HG03457 (cell line): ENCODE results near the gene PPP1R12C.
"Not testable (repeated sequence)": the region's sequence is repeated elsewhere in the genome, so short reads cannot be mapped to it uniquely, and the experiment has no call there.

Experiments used
- ATAC-seq: cut with Tn5 transposase; IDR thresholded peaks from one replicate; pipeline ENCODE4 v1.9.1; 2021; ENCODE audit warnings: moderate number of reproducible peaks; ENCODE audit not compliant: unreplicated experiment

The PPP1R12C gene

DNA sequence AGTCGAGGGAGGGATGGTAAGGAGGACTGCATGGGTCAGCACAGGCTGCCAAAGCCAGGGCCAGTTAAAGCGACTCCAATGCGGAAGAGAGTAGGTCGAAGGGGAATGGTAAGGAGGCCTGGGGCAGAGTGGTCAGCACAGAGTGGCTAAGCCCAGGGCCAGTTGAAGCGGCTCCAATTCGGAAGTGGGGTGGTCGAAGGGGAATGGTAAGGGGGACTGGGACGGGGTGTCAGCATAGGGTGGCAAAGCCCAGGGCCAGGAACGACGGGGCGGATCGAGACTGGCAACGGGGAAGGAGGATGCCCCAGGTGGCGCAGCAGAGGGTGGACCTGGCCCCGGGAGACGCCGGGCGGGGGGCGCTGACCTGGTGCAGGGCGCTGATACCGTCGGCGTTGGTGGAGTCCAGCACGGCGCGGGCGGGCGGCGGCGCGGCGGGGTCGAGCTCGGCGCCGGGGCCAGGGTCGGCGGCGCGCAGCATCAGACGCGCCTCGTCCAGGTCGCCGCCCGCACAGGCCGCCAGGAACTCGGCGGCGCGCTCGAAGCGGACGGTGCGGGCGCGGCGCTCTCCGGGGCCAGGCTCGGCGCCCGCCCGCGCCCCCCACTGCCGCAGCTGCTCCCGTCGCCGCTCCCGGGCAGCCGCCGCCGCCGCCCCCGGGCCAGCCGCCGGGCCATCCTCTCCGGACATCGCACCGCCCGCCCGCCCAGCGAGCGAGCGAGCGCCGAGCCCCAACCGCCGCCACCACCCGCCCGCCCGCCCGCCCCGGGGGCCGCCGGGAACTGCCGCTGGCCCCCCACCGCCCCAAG lies at the start of gene PPP1R12C:
PPP1R12C (minus strand) TSS at position 779 of the 804 bp plus-strand sequence; CDS start at position 685, 94 bp downstream.
- ATAC-seq = no peak

DNA sequence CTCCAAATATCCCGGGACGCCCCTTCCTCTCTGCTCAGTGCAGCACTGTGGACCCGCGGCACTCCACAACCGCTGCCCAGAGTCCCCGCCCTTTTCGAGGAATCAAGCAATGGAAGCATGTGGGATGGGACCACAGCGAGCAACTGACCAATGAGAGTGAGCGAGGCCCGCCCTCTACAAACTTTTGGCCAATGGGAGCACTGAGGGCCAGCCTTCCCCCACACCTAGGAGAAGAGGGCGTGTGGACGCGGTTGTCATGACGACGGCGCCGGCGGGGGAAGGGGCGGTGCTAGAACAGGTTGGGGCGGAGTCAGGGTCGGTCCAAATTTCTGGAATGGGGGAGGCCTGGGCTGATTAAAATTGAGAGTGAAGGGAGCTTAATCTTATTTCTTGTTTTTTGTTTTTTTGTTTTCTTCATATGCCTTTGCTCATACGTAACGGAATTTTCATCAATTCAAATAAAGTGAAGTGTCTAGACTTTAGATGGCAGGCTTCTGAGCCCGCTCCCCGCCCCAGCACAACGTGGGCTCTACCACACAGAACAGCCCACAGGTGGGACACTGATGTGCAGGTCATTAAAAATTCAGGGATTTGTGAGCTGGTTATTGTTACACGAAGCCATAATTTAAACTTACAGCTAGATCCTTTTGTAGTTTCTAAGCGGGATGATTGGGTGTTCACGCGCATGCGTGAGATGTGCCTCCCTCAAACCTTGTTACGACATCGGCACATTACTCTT lies 49.3 kb upstream of the PPP1R12C start, which contains the start of gene DNAAF3:
DNAAF3 (minus strand) TSS at position 84 of the 739 bp plus-strand sequence. CDS start 200 bp downstream, outside the sequence.
- ATAC-seq = no peak

GRCh38 chr19:55165952-55166529 lies 48.6 kb upstream of the PPP1R12C start:
- ATAC-seq = no peak

DNA sequence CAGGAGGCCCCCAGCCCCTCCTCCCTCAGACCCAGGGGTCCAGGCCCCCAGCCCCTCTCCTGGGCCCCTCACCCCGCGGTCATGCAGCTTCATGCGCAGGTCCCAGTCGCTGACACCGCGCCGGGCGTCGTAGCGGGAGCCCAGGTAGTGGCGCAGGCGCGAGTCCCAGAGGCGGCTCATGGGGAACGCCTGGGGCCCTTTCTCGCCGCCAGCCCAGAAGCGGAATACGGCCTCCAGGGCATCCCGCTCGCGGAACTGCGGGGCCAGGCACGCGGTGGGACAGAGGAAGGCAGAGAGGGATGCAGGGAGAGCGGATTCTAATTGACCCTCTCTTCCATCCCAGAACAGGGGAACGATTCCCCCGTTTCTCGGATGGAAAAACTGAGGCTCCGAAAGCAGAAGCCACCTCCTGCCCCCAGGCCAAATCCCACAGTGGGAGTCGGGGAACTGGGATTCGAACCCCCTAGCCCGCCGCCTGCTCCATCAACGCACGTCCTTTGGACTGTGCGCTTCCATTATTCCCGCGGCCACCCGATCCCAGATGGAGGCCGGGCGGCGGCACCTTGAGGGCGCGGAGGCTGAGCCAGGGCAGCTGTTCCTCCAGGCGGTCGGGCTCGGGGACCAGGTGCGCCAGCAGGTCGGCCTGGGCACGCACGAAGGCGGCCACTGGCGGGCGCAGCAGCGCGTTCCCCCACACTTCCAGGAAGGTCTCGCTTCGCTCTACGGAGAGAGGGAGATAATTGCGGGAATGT lies 44.3 kb upstream of the PPP1R12C start:
- ATAC-seq = no peak

DNA sequence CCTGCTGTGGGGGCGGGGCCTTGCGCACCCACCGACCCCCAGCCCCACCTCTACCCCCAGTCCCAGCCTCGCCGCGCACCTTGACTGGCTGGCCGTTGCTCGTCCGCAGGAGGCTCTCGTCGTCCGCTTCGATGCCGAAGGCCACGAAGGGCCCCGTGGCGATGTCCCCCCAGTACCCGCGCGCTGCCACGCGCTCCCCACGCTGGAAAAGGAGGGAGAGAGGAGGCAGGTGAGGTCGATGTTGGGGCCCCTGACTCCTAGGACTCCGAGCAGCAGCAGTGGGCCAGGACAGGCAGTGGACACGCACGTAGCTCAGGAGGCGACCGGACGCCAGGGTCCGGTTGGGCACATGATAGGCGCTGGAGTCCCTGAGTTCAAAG lies 43.5 kb upstream of the PPP1R12C start:
- ATAC-seq = no peak

DNA sequence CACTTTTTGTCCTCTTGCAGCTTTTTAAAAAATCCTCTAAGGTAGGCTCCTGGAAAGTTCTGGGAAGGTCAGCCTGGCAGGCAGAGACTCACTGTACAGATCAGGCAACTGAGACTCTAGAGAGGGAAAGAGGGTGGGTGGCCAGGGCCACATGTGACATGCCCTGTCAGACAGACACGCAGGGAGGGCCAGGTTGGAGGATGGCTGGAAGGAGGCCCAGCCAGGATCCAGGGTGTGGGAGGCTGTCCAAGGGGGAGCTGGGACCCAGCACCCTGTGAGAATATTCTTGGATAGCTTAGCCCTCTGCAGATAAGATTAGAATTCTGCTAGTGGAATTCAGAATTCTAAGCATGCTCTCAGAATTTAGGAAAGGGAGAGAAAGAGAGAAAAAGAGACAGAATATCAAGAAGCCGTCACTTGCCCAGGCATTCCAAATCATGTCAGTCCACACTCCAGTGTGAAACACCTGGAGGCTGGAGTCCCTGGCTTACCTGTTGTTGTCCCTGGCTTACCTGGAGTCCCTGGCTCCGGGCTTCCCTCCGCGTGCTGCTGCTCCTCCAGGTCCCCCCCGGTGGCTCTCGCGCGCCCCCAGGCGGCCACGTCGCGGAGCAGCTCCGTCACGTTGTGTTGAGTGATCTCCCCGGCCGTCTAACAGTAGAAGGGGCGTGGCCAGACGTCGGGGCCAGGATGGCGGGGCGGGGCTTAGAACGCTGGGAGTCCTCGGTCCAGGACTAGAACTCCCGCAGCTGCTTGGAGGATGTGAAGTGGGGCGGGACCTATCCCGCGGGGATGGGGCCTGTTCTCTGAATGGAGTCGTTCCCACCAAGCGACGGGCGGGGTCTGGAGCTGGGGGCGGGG lies 42.9 kb upstream of the PPP1R12C start:
- no peak for ATAC-seq

GRCh38 chr19:55158848-55159749 lies 41.7 kb upstream of the PPP1R12C start:
- no peak for ATAC-seq

DNA sequence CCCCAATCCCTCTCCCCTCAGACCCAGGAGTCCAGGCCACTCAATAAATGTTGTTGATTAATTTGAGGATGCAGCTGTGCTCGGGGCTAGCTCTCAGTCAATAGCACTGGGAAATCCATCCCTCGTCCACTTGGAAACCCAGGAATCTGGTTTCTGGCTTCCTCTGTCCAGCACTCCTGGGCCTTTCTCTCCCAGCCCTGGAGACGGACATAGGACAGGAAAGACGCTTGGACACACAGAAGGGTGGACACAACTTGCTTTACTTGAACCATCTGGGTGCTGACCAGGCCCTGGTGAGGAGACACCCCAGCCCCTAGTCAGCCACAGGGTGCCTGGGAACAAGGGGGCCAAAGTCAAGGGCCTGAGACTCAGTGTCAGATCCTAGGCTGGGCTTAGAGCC lies 41.0 kb upstream of the PPP1R12C start:
- ATAC-seq = no peak

DNA sequence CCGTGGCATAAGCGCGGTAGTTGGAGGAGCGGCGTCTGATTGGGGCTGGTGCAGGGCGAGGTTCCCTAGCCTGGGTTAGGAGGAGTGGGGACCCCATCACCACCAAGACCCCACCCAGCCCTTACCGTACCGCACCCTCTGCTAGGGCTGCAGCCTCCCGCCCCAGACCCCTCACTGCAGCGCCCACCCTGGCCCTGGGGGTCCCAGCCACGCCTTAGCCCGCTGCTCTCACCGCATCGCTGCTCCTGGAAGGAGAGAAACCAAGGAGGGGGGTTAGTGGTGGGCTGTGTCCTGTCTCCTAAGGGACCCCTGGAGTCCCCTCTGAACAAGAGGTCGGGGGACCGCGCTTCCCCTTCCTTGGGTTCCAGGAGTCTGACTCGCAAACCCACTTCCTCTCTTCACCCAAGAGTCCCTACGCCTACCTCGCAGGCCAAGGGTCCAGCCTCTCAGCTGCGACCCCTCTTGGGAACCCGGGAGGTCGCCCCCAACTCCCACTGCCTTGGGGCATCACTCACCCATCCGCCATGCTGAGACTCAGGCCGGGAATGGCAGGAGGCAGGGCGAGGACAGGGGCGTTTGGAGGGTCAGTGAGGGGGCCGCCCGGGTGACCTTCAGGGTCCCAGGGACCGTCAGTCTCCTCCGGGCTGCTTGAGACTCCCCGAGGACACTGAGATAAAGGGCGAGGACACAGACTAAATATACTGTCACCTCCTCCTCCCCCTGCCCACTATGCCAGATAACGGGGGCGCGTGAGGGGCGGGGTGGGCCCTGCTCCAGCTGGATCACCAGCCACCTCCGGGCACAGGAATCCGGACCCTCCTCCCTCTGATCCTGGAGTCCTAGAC lies 39.8 kb upstream of the PPP1R12C start, which contains the start of gene TNNI3:
TNNI3 (minus strand) TSS at position 669 of the 845 bp plus-strand sequence; CDS start at position 526, 143 bp downstream.
- ATAC-seq = no peak

- ATAC-seq = no peak
Measured at GRCh38 chr19:55156202-55157063, 39.0 kb upstream of the PPP1R12C start.

DNA sequence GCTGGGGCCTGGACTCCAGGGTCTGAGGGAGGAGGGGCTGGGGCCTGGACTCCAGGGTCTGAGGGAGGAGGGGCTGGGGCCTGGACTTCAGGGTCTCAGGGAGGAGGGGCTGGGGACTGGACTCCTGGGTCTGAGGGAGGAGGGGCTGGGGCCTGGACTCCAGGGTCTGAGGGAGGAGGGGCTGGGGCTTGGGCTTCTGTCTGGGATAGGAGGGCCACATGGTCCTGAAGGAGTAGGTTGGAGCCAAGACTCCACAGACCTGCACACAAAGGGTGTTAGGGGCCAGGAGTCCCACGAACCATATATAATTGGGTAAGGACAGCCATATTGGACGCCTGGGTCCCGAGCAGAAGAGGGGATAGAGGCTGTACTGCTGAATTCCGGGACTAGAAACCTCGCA lies 38.3 kb upstream of the PPP1R12C start:
- not testable (repeated sequence) for ATAC-seq

- ATAC-seq = no peak
Measured at GRCh38 chr19:55153652-55154264, 36.3 kb upstream of the PPP1R12C start.

DNA sequence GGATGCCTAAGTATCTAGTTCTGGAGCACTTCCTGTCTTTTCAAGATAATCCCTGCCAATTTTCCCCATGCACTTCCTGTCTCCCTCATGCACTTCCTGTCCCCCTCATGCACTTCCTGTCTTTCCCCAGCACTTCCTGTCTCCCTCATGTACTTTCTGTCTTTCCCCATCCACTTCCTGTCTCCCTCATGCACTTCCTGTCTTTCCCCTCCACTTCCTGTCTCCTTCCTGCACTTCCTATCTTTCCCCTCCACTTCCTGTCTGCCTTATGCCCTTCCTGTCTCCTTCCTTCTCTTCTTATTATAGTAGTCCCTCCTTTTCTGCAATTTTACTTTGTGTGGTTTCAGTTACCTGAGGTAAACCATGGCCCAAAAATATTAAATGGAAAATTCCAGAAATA lies 34.6 kb upstream of the PPP1R12C start:
- ATAC-seq = no peak

DNA sequence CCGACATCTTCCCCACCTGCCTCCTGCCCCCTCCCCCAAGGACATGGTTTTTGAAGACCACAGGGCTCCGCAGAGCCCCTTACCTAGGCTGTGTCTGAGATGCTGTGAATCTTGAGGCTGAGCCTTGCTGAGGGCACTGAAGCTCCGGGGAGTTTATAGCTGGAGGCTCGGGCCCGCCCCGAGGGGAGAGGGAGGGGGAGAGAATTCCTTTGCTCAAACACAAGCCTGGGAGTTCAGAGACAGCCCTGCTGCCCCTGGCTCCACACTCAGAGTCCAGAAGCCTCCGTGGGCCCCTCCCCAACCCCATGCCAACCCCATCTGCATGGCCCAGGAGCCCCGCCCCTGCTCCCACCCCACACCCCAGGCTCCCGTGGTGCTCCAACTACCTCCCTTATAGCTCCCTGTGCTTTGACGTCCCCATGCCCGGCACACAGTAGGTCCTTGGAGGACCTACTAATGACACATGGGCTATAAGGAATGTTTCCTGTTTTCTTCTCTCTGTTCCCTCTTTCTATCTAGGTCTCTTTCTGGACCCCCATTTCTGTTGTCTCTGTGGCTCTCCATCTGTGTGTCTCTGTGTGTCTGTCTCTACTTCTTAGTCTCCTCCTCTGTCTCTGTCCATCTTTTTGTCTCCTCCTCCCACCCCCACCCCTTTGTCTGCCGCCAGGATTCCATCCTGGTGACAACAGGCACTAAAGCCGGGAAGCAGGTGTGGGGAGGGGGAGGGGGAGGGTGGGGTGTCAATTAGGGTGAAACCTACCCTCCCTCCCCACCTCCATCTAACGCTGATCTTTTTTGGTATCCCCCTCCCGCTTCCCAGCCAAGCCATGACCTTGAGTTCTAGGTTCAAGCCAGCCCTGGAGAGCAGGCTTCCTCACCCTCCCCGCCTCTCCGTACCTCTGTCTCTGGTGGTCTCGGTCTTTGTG lies 31.9 kb upstream of the PPP1R12C start, which contains the start of gene TNNT1:
TNNT1 (minus strand) TSS at position 129 of the 926 bp plus-strand sequence. CDS start 2,049 bp downstream, outside the sequence.
- no peak for ATAC-seq

- no peak for ATAC-seq
Measured at GRCh38 chr19:55147545-55148251, 30.3 kb upstream of the PPP1R12C start.
